B cell (primary cell): ENCODE measurements around the gene DLGAP3.

Experiments used
- EZH2 ChIP-seq: IDR thresholded peaks from 2 replicates; pipeline ENCODE4 v1.6.1; 2012; ENCODE audit warnings: borderline replicate concordance, low read depth, mild to moderate bottlenecking, moderate library complexity, low read length; ENCODE audit not compliant: insufficient read depth, poor library complexity, severe bottlenecking
- TF ChIP-seq, protein P1 (sequence below): fragments of 200-600 bp; IDR thresholded peaks from one replicate; pipeline ENCODE4 v1.8.0; 2022; ENCODE audit warnings: antibody characterized with exemption, mild to moderate bottlenecking

DNA sequence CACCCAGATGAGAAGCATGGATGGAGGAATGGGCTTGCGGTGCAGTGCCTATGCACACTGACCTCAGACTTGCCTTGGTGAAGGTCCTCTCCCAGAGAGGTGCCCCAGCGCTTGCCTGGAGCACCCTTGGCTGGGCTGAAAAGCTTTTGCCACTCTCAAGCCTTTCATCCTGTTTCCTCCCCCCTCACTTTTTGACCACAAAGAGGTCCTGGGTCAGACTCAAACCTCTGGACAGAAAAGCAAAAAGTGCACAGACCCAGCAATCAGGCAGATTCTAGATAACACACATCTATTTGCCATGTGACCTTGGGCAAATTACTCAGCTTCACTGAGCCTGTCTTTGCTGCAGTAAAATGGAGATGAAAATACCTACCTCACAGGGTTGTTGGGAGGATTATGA, 48.4 kb upstream of the DLGAP3 start:
- TF ChIP-seq, protein P1, sequence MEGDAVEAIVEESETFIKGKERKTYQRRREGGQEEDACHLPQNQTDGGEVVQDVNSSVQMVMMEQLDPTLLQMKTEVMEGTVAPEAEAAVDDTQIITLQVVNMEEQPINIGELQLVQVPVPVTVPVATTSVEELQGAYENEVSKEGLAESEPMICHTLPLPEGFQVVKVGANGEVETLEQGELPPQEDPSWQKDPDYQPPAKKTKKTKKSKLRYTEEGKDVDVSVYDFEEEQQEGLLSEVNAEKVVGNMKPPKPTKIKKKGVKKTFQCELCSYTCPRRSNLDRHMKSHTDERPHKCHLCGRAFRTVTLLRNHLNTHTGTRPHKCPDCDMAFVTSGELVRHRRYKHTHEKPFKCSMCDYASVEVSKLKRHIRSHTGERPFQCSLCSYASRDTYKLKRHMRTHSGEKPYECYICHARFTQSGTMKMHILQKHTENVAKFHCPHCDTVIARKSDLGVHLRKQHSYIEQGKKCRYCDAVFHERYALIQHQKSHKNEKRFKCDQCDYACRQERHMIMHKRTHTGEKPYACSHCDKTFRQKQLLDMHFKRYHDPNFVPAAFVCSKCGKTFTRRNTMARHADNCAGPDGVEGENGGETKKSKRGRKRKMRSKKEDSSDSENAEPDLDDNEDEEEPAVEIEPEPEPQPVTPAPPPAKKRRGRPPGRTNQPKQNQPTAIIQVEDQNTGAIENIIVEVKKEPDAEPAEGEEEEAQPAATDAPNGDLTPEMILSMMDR, result no peak
- no peak for TF ChIP-seq EZH2
